GM19240 (cell line): ENCODE data around the gene SPACA4.

ENCODE experiments used
- DNase-seq: peaks from one replicate; pipeline ENCODE4 v3.0.0; 2011; ENCODE audit warnings: low spot score; ENCODE audit not compliant: insufficient read length

Gene SPACA4

DNA sequence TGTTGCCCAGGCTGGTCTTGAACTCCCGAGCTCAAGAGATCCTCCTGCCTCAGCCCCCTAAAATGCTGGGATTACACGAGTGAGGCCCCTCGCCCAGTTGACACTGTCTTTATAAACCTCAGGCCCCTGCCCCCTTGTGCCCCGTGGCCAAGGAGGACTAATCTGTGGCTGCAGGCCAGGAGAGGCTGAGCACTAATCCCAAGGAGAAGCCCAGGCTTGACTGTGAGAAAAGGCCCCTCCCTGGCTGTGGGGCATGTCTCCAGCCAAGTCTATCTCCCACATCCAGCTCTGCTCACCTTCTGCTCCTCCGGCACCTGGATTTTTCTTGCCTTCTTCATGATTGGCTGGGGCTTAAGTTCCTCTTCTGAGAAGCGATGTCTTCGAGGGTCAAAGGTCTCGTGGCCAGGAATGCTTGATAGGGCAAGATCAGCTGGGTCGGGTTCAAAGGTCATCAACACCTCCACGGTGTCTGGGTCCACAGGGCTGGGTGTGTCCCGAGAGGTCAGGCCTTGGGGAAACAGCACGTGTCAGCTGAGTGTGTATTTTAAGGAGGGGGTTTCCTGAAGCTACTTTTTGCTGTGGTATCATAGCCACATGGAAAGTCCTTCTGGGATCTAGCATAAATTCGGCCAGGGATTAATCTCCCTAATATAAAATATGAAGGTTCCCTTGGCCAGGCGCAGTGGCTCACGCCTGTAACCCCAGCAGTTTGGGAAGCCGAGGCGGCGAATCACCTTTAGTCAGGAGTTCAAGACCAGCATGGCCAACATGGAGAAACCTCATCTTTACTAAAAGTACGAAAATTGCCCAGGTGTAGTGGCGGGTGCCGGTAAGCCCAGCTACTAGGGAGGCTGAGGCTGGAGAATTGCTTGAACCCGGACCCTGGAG, 26.9 kb downstream of the SPACA4 start:
- no peak for DNase-seq

DNA sequence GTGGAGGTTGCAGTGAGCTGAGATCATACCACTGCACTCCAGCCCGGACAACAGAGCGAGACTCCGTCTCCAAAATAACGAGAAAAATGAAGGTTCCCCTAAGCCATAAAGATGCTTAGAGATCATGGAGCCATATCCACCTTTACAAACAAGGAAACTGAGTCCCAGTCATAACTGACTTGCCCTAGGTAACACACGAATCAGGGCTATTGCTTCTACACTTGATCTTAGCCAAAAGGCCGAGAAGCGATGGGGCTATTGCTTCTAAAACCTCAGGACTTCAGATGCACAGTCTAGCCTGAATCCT, 27.4 kb downstream of the SPACA4 start:
- no peak for DNase-seq

DNA sequence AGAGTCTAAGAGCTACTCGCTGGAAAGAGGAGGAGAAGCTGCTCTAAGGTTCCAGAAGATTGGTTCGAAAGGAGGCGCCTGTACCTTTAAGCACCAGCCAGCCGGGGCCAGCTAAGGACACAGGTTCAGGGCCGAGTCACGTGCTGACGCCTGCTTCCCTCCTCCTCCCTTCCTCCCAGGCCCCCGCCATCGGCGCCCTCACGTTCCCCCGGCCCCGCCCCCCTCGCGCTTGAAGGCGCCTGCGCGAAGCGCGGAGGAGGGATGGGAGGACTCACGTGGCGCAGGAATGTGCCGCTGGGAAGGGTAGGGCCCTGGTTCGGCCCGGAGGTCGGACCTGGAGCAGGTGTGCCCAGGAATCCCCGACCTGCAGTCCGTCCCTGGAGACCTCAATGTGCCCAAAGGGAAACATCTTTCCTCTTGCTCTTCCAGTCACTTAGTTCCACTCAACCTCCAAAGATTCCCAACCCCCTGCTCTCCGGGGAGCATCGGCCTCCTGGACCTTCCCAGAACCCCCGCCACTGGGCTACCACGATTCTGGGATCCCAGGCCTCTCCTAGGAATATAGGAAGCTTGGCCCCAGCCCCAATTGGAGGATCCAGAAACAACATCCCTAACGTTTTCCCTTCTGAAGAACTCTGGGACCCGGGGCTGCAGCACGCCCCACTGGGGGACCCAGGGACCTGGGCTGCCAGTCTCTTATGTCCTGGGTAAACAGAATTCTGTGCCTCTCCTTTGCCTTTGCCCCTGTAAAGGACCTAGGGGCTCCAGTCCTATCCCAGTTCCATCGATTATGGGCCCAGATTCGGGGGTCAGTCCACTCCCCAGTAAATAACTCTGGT, 28.1 kb downstream of the SPACA4 start:
- peak; percentile 85 for DNase-seq

DNA sequence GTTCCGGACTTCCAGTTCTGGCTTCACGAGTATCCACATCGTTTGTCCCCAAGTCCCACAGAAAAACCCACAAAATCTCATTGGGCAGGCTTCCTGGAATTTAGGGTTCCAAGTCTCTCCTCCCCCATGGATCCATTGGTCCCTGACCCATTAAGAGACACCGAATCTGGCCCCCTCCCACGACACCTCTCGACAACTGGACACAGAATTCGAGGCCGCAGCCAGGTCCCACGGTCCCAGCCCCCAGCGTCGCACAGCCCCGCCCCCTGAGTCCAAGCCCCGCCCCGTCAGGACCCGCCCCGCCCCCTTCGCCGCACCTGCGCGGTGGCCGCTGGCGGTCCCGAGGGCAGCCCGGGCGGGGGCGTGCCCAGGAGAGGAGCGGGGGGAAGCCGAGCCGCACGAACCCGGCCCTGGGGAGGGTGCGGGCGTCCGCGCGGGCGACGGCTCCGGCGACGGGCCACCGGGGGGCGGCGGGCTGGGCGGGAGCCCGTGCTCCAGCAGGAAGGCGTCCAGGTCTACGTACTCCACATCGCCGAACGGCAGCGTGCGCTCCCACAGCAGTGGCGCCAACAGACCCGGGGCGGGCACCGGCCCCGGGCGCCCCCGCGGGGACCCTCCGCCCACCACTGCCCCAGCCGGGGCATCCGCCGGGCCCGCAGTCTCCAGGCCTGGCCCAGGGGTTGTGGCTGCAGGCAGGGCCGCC, 28.9 kb downstream of the SPACA4 start:
- DNase-seq, result peak; percentile 61

DNA sequence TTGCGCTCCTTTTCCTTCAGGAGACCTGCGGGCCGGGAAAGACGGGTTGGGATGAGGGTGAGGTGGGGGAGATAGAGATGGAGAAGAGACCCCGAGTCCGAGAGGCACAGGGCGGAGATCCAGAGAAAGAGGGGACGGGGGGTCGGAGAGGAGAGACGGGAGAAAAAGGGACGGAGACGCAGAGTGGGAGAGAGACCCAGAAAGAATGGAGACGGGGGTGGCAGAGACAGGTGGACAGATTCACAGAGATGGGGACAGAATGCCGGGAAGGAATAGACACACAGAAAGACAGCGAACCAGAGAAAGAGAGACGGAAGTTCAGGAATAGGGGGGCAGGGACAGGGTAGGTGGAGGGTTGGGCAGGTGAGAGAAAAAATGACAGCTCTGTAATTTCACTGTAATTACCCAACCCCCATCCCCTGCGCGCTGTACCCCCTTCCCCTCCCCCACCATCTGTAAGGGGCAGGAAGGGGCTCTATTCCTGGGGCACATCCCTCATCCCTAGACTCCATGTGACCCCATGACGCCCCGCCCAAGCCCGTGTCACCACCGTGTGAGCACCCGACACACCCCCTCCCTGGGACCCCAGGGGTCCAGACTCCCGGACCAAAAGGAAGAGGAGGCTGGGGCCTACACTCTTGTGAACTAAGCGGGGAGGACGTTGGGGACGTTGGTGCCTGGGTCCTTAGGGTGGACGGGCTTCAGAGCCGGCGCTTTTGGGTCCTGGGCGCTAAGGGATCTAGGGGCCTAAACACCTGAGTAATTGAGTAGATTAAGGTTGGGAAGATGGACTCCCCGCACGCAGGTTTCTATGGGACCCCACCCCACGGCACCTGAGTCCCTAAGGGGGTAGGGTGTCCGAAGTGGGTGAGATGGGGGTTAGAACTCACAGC, 29.7 kb downstream of the SPACA4 start:
- DNase-seq, result no peak

DNA sequence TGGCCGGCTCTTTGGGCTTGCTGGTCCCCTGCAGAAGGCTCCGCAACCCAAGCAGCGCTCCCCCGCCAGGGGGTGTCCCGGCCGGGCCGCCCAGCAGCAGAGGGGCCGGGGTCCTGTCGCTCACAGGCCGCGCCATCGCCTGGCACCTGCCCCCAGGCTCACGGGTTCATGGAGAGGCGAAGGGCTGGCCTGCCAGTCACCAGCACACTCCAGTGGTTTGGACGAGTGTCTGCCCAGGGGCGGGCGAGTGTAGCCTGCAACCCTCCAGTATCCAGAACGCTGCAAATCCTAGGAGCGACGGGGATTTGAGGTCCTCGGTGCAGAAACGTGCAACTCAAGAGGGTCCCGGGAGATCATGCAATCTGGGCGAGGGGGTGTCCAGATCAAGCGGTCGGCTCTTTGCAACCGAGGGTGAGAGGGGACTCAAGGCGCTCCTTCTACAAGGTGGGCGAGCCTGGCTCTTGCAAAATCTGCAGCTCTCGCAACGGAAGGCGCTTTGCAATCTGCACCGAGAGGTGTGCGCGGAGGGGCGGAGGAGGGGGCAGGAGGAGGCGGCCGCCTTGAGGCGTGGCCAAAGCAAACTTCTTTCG, 30.4 kb downstream of the SPACA4 start, which contains the start of gene DBP:
DBP (minus strand) TSS at position 521 of the 590 bp plus-strand sequence; CDS start at position 136, 385 bp downstream.
- DNase-seq, result no peak

DNA sequence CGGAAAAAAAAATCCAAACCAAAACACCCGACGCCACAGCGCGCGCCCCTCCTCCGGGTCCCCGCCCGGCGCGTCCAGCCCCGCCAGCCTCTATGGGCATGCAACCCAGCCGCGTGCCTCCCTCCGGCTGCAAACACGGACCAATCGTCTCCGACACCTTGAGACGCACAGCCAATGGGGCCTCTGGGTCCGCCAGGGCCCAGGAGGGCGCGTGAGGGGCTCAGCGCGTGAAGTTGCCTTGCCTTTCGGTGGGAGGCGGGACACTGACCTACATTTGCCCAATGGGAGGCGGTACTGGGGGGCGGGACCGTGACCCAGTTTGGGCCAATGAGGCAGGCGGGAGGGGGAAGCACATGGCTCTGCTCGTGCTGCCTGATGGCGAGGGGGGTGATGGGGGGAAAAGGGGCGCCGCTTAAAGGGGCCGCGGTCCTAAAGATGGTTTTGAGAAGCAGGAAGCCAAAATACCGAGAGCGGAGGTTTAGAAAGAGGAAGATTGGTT, 31.0 kb downstream of the SPACA4 start:
- DNase-seq, result peak; percentile 90

DNA sequence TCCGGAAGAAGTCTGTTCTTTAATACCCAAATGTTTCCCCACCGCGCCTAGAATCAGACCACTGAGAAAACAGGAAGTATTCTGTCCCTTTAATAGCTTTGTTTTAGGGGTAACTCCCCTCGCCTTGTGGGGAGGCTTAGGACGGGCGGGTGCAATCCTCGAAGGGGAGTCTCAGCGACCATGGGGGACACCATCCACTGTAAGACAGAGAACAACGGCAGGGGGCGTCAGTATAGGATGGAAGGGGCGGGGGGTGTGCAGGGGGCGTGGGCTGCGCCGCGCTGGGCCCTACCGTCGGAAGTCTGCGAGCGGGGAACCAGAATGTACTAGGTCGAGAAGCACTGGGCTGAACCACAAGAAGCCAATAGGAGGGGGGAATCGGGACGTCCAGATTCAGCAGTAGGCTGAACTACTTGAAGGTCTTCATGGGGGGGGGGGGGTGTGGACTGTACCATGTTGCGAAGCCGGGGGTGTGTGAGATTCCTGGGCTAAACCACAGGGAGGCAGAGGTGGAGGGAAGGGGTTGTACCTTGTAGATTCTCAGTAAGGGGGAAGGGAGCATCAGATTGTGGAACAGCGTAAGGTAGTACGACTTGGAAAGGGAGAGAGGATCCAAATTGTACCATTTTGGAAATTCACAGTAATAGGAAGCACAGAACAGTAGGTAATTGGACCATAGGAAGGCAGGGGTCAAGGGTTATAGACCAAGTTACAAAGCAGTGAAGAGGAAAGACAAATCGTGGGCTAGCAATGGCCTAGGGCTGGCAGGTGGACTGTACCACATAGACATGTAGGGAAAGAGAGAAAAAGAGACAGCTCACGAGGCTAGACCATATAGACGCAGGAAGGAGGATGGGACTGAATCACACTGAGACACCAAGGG, 31.6 kb downstream of the SPACA4 start:
- no peak for DNase-seq

DNA sequence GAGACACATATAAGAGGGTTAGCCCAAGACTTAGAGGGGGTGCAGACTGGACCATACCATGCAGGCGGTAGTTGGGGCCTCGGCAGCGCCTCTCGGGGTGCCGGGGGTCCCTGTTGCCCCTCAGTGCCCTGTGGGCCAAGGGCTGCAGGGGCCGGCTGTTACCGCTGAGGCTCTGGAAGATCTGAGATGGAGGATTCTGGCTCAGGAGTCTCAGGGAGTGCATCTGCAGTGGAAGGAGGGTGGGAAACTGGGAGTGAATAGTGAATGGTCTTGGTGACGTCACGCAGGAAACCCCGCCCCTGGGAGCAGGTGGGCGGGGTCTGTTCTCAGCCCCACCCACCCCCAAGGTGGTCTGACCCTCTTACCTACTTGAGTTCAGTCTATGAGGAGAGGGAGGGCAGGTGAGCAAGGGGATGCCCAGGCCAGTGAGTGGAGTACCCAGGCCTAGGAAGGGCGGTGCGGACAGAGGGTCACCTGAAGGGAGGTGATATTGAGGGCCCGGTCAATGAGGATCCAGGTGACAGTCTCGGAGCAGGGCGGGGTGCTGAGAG, 32.4 kb downstream of the SPACA4 start:
- no peak for DNase-seq

DNA sequence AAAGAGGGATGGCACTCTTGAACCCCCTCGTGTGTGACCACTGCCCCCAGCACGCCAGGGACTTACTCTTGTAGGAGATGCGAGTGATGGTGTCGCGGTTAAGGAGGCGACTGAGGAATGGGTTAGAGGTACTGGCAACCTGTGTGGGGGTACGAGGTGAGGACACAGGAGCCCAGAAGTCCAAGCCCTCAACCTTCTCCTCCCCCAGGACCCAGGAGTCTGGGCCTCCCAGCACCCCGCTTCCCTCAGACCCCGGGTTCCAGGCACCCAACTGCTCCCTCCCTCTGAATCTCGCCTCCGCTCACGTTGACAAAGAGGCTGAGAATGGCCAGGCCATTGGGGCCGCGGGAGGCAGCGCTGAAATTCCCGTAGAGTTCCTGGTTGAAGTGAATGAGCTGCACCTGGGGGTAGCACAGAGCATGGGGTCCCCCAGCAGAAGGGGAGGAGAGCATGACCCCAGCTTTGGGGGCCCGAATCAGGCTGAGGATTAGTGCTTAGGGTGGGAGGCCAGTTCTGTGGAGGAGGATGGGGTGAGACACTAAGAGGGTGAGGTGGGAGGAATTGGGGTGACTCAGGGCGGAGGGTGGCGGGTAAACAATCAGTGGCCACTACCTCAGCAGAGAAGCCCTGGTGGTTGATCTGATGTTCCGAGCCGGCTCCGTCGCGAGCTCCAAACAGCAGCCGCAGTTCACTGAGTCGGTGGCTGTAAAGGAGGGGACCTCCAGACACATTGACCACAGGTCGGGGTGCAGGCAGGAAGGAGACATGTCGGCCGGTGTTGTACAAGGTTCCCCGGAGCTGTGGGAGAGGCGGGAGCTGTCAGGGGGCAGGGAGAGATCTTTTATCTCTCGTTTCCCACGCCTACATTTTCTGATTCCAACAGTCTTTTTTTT, 33.2 kb downstream of the SPACA4 start:
- DNase-seq, result no peak

DNA sequence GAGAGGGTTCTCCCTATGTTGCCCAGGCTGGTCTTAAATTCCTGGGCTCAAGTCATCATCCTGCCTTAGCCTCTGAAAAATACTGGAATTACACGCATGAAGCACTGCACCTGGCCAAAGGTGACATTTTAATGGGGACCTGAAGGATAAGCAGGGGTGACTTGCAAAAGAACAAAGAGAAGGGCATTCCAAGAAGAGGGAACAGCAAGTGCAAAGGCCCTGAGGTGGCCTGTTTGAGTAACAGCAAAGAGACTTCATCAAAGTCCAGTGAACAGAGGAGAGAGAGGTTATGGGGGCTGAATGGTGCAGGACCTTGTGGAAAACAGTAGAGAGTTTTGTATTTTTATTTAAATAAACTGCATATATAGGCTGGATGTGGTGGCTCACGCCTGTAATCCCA, 35.3 kb downstream of the SPACA4 start:
- DNase-seq, result no peak

DNA sequence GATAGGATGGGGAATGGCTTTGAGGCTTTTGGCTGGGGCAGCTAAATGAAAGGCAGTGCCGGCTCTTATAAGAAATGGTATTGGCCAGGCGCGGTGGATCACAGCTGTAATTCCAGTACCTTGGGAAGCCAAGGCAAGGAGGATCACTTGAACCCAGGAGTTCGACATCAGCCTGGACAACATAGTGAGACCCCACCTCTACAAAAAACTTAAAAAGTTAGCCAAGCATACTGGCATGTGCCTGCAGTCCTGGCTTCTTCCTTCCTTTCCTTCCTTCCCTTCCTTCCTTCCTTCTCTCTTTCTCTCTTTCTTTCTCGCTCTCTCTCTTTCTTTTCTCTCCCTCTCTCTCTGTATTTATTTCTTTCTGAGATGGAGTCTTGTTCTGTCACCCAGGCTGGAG, 36.3 kb downstream of the SPACA4 start:
- no peak for DNase-seq

DNA sequence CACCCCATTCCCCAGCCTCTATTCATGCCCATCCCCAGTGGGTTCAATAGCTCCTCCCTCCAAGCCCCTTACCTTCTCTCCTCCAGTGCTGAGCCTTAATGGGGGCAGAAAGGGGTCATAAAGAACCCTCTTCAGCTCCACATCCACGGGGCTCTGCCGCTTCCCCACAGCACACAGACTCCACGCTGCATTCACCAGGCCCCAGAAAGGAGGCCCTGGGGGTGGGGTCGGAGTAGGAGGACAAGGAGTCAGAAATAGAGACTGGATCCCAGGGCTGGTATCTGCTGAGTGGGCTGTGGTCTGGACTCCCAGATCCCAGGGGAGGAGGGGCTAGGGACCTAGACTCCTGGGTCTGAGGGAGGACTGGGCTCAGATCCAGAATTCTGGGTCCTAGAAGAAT, 37.8 kb downstream of the SPACA4 start:
- DNase-seq, result no peak

DNA sequence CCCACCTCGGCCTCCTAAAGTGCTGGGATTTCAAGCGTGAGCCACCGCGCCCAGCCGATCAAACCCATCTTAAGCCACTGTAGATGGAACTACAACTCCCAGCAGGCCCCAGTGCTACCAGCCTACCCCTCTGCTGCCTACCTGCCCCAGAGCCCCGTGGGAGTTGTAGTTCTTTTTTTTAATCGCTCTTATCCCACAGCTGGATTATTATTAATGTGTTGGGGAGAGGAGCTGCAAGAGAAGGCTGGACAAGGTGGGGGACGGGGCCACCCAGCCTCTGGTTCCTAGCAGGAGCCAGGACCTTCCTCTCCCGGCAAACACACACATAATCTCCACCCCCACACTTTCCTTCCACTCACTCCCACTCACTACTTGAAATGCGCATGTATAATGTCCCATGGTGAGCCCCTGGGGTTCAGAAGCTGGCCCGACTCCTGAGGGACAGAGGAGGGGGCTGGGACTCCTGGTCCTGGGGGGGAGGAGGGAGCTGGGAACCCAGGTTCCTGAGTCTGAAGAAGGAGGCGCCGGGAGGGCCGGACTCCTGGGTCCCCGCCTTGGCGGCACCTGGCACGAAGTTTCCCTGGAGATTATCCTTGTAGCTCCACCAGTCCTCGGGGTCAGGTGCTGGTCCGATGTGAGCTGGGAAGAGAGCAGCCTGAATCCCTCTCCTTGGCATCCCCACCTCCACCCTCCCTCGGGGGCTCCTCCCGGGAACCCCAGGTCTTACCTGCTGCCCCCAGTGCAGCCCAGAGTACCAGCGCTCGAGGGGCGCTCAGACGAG, 38.5 kb downstream of the SPACA4 start:
- no peak for DNase-seq

DNA sequence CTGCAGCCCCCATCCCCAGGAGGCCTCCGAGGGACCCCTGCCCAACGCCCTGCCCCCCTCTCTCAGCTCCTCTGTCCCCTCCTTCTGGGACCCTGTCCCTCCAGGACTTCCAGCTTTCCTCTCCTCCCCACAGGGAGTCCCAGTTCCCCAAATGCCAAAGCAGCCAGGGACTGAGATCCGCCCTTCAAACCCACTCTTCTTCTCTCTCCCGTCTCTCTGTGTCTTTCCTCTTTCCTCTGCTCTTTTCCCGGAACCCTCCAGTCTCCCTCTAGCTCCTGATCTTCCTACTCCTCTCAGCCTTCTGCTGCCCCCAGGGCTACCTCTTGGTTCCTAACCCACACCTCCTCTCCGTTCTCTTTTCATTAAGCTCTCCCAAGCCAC, 39.1 kb downstream of the SPACA4 start:
- no peak for DNase-seq

DNA sequence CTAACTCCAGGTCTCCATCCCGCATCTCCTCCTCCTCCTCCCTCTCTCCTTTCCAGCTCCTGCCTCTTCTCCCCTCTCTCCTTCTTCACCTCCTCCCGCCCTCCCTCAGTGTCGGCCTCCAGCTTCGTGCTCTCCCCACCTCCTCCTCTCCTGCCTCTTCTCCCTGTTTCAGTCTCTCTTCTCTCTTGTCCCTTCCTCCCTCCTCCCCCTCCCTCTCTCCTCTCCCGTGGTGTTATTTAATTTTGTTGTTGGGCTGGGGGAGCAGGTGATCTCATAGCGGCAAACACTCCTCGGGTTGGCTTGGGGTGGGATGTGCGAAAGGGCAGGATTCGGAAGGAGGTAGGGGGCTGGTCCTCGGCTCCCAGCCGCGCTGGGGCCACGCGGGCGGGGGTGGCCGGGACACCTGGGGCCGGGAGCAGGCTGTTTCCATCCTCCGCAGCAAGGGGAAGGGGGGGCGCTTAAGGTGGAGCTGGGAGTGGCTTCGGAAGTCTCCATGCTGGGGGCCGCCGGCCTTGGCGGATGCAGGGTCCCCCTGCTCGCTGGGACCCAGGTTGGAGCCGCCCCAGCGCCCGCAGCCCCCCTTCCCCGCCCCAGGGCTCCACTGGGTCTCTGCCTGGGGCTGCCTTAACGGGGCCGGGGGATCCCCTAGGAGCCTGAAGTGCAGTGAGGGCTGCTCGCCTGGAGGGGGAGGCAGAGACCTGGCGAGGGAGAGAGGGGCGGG, 39.6 kb downstream of the SPACA4 start, which contains the start of gene CA11:
CA11 (minus strand) TSS at position 187 of the 721 bp plus-strand sequence. CDS start 555 bp downstream, outside the sequence.
- peak; percentile 75 for DNase-seq
